ENCODE data around the gene GDI2. TPM values are rescaled to one million over a fixed set of nuclear protein-coding genes. Genes with fewer than 3 reads are reported as not detected.
"Not testable (repeated sequence)": the region's sequence is repeated elsewhere in the genome, so short reads cannot be mapped to it uniquely, and the experiment has no call there.

The GDI2 gene
- total RNA-seq: 474 TPM

DNA sequence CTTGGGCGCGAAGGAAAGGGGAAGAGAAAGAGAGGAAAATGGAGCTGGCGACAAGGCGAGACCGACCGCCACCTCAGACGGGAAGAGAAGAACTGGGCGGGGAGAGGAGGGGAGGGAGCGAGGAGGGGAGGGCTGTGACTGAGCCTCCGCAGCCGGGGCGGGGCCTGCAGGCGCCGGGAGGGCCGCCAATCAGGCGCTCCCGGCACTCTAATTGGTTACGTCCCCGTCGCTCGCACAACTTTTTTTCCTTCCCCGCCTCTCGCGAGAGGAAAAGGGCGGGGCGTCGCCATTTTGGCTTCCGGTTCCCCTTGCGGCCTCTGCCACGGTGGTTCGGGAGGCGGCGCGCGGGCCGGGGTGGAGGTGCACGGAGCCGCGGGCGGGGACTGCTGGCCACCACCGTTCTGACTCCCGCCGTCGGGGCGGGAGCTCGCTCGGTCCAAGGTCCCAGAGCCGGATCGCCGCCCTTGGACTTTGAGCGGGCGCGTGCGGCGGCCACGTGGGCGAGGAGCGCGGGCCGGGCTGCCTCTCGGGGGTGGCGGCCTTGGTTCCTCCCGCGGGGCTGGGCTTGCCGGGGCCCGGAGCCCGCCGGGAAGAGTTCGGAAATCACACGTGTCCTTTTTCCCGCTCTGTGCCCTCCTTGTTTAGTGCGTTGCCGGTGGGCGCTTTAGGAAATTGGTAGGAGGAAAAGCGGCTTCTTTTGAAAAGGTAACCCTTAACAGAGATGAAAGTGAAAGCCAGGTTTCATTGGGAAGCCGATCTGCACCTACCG lies at the start of gene GDI2:
Gene GDI2 (minus strand): TSS at position 94 of the 769 bp plus-strand sequence. CDS start 176 bp downstream, outside the sequence.
- peak; percentile 94 for DNase-seq

DNA sequence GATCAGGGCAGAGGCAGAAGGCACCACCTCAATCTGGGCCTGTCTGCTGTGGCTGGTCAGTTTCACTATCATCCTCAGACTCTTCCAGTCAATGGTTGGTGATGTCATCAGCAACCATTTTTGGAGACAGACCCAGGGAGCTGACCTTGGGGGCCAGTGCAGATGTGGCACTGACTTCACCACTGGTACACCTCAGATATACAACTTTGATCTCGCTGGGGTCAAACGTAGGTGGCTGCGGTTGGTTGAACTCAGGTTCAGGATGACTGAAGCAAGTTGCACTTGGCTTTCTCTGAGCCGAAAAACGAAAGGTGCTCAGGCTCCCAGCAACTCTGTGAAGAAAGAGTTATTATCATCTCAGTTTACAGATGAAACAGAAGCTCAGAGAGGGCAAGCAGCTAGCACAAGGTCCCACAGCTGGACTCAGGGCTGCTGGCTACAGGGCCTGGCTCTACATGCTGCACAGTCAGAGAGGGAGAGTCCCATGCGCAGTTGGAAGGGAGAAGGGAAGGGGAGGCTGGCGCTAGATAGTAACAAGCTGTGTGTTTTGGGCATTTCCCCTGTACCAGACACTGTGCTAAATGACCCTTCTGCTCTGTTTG lies 49.2 kb upstream of the GDI2 start:
- DNase-seq: no peak

DNA sequence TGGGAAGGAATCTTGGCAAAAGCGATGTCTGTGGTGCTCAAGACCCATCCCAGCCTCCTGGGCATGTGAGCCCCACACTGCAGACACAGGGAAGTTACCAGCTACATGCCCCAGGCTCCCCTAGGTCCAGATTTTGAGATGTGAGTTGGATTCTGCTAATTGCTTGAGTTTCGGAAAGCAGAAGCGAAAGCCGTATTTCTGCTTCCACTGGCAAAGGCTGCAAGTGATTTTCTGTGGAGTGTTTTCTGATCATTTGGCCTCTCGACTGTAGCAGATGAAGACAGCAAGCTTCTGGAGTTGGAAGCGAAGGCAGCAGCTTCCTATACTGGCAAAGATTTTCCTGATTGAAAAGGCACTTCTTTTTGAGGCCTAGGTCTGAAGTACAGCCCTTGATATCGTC lies 46.8 kb upstream of the GDI2 start:
- no peak for DNase-seq

DNA sequence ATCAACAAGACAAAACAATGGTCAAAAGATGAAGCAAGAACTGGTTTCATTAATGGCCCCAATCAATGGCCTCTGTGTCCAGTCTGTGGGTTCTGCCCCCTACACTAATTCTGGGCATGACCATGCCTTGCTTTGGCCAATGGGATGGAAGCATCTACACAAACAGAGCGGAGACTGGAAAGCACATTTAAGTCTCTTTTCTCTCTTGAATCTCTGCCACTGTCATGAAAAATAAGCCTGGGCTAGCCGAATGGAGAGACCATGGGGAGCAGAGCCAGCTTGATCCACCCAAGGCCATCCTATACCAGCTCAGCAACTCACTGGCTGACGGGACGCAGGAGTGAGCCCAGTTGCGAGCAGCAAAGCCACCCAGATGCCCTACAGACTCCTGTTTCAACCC lies 45.6 kb upstream of the GDI2 start:
- peak; percentile 20 for DNase-seq

DNA sequence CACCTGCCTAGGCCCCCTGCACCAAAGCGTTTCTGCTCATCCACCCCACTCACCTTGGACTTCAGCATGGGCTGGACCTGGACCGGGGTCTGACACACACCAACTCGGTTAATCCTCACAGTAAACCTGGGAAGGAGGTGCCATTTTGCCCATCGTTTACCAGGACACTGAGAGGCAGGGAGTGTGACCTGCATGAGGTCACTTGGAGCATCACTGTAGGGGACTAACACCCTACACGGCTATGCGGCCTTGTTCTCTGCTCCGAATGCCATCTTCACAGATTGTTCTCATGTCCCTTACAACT lies 43.4 kb upstream of the GDI2 start:
- no peak for DNase-seq

DNA sequence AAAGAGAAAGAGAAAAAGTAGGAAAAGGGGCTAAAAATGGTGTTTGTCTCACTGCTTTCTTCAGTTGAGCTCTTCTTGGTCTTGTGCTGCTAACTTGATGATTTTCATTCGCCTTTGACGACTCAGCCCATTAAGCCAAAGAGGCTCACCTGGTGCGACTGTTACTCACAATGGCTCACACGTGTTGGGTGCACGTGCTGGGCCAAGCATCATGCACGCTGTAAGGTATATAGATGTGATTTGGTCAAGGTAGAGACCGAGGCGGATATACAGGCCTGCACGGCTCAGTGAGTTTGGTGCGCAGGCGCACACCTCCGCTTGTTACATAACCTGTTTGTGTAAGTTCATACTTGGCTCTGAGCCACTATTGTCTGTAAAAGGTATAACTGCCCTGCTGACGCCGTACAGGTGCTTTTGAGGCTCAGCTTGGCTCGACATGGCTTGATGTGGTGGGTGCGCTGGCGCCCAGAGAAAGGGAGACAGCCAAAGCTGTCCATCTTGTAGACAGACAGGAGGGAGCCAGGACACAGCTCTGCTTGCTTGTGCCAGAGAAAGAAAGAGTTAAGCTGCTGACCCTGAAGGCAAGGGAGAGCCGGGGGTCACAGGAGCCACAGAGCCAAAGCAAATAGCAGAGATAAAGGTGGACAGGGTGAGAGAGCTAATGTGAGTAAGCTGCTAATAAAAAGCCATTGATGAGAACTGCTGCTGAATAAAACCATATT lies 42.9 kb upstream of the GDI2 start:
- DNase-seq: no peak

DNA sequence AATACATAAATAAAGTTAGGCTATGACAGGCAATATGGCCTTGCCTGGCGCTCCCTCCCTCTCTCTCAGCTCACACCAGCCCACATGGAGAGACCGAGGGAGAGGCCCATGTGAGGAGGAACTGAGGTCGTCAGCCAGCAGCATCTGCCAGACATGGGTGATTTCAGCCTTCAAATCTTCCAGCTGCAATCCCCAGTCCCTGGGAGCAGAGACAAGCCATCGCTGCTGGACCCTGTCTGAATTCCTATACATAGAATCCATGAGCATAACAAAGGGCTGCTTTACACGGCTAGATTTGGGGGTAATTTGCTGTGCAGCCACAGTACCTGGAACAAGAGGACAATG lies 40.9 kb upstream of the GDI2 start:
- DNase-seq: no peak

DNA sequence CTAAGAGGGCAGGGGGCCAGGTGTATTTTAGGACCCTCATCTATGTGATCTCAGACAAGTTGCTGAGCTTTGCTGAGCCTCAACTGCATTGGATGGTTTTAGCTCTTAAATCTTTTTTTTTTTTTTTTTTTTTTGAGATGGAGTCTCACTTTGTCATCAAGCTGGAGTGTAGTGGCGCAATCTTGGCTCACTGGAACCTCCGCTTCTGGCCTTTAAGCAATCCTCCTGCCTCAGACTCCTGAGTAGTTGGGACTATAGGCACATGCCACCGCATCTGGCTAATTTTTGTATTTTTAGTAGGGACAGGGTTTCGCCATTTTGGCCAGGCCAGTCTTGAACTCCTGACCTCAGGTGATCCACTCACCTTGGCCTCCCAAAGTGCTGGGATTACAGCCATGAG lies 33.4 kb upstream of the GDI2 start:
- DNase-seq: not testable (repeated sequence)

DNA sequence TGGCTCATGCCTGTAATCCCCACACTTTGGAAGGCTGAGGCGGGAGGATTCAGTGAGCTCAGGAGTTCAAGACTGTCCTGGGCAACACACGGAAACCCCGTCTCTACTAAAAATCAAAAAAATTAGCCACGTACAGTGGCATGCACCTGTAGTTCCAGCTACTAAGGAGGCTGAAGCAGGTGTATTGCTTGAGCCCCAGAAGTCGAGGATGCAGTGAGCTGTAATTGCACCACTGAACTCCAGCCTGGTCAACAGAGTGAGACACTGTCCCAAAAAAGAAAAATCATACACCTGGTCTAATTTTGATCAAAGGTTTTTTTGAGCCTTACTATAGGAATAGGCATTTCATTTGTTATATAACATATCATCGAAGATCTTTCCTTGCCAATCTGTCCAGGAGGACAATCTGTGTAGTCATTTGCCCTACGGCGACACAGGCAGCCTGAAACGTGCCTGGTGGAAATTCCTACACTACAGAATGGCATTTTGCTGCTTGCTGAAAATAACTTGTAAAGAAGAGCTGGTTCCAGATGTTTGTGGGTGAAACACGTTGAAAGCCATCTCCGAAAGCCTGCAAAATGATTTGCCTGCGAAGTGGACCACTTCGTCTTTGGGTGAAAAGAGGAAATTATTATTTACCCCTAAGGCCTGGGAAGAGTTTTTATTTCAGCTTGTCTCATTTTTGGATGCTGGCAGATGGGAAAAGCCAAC lies 31.3 kb upstream of the GDI2 start:
- no peak for DNase-seq

DNA sequence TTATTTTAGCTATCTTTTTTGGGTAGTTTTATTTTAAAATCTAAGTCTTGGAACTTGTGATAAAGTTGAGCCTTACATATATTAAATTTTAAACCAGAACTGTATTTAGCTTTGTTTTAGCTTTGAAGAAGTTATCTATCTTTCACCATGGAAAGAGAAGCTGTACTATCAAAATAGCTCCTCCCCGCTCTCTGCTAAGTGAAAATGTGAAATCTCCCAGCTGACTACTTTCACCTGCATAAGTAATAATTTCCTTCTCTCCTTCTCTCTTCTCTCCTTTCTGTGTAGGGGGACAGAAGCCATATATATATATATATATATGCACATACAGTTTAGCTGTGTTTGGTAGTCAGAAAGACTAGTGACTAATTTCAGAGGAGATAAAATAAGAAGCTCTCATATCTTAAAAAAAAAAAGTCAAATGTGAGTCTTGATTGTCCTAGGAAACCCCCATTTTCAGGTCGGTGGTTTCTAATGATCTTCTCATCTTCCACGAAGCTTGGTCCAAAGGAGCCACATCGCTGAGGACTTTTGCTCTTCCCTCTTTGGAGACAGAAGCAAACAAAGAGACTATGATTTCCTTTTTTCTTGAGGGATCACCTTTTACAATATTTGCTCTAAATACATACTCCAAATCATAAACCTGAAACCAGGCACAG lies 30.6 kb upstream of the GDI2 start:
- DNase-seq: no peak

DNA sequence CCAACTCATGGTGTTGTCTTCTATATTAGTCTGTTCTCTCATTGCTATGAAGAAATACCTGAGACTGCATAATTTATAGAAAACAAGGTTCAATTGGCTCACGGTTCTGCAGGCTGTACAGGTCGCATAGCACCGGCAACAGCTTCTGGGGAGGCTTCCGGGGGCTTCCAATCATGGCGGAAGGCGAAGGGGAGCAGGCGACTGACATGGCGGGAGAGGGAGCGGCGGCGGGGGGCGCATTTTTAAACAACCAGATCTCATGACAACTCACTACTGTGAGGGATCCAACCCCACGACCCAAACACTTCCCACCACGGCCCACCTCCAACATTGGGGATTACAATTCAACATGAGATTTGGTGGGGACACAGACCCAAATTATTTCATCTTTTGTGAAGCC lies 28.7 kb upstream of the GDI2 start:
- DNase-seq: no peak

DNA sequence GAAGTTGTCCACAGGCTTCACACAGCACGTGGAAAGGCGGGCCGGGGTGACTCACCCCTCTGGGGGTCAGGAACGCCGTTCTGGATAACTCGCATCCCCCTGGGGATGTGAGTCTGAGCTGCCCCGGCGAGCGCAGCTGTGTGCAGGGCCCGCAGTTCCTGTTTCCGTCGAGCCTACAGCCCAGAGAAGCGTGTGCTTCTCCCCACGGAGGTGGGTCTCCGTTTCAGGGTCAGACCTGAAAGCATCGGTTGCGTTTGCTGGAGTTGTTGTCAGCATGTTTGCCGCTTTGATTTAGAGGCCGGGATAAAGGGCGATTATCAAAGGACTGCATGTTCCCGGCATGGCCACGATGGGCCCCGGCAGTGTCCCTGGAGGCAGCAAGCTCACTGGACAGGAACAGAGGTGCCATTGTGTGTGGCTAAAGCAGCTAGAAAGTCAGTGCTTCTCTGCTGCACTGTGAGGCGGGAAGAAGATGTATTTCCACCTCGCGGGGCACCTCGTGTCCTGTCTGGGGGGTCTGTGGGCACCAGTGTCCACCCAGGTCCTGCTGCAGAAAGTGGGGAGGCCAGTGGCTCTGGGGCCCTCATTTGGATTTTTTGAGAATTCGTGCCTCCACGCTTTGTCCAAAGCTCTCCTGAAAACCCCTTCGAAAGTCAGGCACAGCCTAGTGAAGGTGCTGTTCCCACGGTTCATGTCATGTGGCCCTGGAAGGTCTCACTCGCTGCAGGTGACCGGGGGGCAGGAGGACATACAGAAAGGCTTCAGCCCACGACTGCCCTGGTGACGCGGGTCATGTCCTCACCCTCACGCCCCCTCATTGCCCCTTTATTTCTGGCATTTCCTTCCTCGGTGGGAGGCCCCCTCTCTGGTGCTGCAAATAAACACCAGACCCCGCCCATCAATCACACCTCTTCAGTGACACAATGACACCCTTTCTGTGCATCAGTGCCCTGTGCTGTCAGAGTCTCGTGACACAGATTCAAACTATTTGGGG lies 27.4 kb upstream of the GDI2 start:
- DNase-seq: peak; percentile 49

DNA sequence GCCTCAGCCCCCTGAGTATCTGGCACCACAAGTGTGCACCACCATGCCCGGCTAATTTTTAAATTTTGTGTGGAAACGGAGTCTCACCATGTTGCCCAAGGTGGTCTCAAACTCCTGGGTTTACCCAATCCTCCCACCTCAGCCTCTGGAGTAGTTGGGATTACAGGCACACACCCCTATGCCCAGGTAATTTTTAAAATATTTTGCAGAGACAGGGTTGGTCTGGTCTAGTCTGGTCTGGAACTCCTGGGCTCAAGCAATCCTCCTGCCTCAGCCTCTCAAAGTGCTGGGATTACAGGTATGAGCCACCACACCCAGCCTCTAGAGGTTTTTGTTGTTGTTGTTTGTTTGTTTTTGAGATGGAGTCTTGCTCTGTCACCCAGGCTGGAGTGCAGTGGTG lies 22.9 kb upstream of the GDI2 start:
- DNase-seq: not testable (repeated sequence)

DNA sequence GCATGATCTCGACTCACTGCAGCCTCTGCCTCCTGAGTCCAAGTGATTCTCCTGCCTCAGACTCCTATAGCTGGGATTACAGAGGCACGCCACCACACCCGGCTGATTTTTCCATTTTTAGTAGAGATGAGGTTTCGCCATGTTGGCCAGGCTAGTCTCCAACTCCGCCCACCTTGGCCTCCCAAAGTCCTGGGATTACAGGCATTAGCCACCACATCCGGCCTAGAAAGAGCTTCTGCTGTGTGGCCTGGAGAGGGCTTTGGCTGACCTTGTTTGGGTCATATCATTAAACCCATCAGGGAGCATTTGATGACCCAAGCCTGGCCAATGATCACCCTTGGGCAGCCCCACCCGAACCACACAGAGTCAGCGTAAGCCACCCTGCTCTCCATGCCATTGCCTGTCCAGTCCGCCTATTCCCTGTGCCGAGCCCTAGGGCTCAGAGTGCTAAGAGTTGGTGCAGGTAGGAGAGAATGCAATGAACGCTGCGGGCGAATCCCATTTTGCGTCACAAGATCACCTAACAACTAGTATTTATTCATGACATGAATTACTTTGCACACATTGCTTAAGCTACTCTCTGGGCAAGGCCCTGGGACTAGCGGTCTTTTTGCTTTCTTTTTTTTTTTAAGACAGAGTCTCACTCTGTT lies 22.3 kb upstream of the GDI2 start:
- no peak for DNase-seq

DNA sequence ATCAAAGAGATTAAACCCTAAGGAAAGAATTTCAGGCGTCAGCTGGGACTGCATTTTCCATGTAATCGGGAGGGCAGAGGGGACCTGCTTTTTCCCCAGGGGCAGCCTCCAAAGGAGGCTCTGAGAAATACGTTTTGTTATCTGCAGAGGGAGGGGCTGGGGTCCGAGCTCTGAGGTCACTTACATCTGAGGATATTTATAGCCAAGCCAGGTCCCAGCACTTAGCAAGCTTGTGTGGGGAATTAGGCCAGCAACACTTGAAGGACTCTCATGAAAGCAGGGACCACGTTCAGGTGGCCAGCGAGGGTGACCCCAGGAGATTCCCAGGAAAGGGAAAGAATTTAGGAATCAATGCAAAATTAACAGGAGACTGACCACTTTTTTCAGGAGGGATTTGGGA lies 20.6 kb upstream of the GDI2 start:
- DNase-seq: no peak

DNA sequence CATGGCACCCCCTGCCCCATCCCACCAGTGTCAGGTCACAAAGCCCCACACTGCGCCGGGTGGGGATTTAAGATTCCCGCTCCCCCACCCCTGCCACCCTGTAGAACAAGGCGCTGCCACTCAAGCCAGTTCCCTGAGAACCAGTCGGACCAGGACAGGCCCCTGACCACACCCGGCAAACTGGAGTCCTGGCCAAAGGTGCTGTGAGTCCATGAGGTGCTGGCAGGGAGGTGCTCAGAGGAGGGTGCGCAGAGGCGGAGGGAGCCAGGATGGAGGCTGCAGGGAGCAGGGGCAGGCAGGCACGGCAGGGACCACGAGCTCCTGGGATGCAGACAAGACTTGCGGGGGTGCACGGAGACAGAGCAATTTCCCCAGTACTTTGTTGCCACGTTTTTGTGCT lies 19.7 kb upstream of the GDI2 start:
- no peak for DNase-seq

DNA sequence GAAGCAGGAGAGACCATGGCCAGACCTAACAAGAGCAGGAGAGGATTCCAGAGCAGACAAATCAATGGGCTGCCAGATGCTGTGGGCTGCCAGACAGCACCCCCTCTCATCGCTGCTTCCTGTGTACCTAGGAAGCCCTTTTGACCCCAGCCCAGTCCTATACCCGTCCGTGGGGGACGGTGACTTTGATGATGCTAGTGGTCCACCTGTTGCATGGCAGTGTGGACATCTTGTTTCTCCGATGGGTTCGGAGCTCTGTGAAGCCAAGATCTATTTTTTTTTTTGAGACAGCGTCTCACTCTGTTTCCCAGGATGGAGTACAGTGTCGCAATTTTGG lies 18.2 kb upstream of the GDI2 start:
- DNase-seq: no peak

DNA sequence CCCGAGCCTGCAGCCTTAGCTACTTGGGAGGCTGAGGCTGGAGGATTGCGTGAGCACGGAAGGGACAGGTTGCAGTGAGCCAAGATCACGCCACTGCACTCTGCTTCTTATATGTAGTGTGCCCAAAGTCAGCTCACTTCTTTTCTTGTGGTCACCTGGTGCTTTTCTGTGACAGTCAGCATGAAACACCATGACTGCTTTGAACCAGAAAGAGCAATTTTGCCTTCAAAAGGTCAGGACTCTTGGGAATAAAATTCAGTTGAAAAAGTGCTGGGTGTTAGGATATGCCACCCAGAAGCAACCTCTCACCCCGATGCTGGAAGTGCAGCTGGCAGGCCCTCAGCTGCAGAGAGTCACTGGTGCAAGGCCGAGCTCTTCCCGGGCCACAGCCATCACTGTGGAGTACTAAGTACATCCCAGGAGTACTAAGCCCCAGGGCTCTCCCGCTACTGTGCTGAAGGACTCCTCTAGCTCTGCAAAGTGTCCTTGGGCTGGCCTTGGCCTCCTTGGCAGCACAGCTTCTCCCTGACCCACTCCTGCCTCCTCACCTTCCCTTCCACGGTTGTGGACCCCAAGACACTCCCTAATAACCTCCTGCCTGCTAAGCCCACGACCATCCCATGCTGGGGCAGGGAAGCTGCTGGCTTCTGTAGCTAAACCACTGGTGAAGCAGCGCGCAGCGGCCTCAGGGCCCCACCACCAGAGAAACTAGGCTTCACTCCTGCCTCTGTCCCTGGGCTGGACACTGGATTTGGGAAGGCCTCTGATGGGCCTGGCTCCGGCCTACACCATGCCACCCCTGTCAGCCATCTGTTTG lies 17.6 kb upstream of the GDI2 start:
- no peak for DNase-seq

DNA sequence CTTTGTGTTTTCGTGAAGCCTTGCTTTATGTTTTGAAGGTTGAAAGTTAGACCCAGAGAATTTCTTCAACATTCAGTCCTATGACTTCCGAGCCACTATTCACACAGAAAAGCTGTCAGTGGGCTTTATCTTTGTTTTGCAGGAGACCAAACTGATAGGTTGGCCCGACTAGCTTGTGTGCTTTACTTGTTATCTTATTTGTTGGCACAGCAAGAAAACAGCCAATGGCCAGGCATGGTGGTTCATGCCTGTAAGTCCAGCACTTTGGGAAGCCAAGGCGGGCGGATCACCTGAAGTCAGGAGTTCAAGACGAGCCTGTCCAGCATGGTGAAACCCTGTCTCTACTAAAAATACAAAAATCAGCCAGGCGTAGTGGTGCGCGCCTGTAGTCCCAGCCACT lies 16.0 kb upstream of the GDI2 start:
- no peak for DNase-seq

DNA sequence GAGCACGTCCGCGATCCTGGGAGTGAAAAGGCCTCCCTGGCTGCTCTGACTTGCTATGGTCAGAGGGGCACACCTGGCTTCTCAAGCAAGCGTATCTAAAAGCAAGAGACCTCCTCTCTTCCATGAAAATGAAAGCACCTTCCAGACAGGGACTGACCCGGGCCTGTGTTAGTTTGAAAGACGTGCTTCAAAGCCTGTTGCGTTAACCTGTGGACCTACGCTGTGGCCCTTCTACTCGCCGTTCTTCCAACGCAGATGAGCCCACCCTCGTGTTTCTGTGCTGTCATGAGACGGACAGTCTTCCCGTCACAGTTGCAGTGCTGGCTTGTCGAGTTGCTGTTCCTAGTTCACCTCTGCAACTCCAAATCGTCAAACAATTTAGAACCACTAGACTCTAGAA lies 15.5 kb upstream of the GDI2 start:
- DNase-seq: no peak

All from occipital lobe (tissue), 2 donors.